ENCODE measurements around the gene HRH3.

DNA sequence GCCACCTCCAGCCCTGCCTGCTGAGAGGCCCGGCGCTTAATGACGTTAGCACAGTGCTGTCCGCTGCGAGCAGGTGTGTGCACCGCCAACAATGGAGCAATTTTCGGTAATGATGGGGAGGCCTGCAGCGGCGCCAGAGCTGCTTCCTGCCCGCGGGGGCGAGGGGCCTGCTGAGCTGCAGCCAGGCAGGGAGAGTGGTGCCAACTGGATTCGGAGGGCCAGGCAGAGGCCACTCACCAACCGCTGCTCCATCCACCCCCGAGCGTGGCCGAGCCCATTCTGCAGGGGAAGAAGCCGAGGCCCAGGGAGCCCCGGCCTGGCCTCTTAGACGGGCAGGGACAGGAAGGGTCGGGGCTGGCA, 9.6 kb downstream of the HRH3 start:
- TF ChIP-seq ZNF211 (tag by site-specific recombination; IDR thresholded peaks at IDR 0.05; ENCODE audit: low read depth) (no peak), ZNF133 (tag by site-specific recombination; IDR thresholded peaks at IDR 0.05) (no peak), SETDB1 (IDR thresholded peaks at IDR 0.05; ENCODE audit: insufficient read length, low read length) (no peak), MZF1 (tag by site-specific recombination; IDR thresholded peaks at IDR 0.05; ENCODE audit: borderline replicate concordance) (no peak), ZNF707 (tag by site-specific recombination; IDR thresholded peaks at IDR 0.05) (no peak), ZNF132 (tag by site-specific recombination; IDR thresholded peaks at IDR 0.05; ENCODE audit: borderline replicate concordance) (no peak), ZNF214 (tag by site-specific recombination; IDR thresholded peaks at IDR 0.05; ENCODE audit: borderline replicate concordance) (no peak), ZBTB20 (tag by site-specific recombination; IDR thresholded peaks at IDR 0.05) (no peak)
- TF ChIP-seq, protein P1, sequence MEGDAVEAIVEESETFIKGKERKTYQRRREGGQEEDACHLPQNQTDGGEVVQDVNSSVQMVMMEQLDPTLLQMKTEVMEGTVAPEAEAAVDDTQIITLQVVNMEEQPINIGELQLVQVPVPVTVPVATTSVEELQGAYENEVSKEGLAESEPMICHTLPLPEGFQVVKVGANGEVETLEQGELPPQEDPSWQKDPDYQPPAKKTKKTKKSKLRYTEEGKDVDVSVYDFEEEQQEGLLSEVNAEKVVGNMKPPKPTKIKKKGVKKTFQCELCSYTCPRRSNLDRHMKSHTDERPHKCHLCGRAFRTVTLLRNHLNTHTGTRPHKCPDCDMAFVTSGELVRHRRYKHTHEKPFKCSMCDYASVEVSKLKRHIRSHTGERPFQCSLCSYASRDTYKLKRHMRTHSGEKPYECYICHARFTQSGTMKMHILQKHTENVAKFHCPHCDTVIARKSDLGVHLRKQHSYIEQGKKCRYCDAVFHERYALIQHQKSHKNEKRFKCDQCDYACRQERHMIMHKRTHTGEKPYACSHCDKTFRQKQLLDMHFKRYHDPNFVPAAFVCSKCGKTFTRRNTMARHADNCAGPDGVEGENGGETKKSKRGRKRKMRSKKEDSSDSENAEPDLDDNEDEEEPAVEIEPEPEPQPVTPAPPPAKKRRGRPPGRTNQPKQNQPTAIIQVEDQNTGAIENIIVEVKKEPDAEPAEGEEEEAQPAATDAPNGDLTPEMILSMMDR (tag by site-specific recombination; IDR thresholded peaks at IDR 0.05): no peak

All from HEK293 (cell line).